Body of pancreas (tissue), 4 donors: ENCODE results near the gene GNL2. TPM values are rescaled to one million over a fixed set of nuclear protein-coding genes. Genes with fewer than 3 reads are reported as not detected.
"Not testable (repeated sequence)": the region's sequence is repeated elsewhere in the genome, so short reads cannot be mapped to it uniquely, and the experiment has no call there.

Experiments used
- ATAC-seq: fragments of 150-250 bp; one replicate; pipeline ENCODE4 v1.9.1; 2016
- DNase-seq, 4 donors: peaks; one replicate each; pipeline ENCODE4 v3.0.0-alpha.2; 2019
- H3K27ac ChIP-seq, 4 donors: fragments of 200-600 bp; sonication (generic); 1 replicate in 3 of 4; 2 replicates in 1 of 4; pipeline versions ENCODE4 v1.5.1 to v1.6.1; 2016 to 2019; ENCODE audit warnings: mild to moderate bottlenecking in 1 of 4, mixed read lengths in 1 of 4, moderate library complexity in 1 of 4
- H3K27me3 ChIP-seq, 2 donors: fragments of 200-600 bp; sonication (generic); one replicate each; pipeline ENCODE4 v1.6.0; 2016; ENCODE audit warnings: mild to moderate bottlenecking in 1 of 2
- H3K36me3 ChIP-seq, 2 donors: fragments of 200-600 bp; sonication (generic); replicated peaks in 1 of 2; 2 replicates each; pipeline ENCODE4 v1.5.1; 2016; ENCODE audit warnings: low read depth in 2 of 2; ENCODE audit not compliant: insufficient read depth in 1 of 2
- H3K4me1 ChIP-seq: fragments of 200-600 bp; sonication (generic); one replicate; pipeline ENCODE4 v1.6.0; 2016
- H3K4me3 ChIP-seq, 2 donors: fragments of 200-600 bp; sonication (generic); 1 replicate in 1 of 2; 2 replicates in 1 of 2; pipeline ENCODE4 v1.5.1; 2016 to 2019
- H3K9me3 ChIP-seq, 3 donors: fragments of 200-600 bp; sonication (generic); 1 replicate in 2 of 3; 2 replicates in 1 of 3; pipeline ENCODE4 v1.5.1; 2016
- CTCF ChIP-seq, 7 experiments: fragments of 450-650 bp in 4 of 7; fragments of 200-600 bp in 3 of 7; sonication (generic) in 3 of 7; IDR thresholded peaks; one replicate each; pipeline ENCODE4 v1.5.1; 2016 to 2019; ENCODE audit warnings: antibody characterized with exemption in 7 of 7
- POLR2A ChIP-seq, 3 donors: fragments of 450-650 bp; IDR thresholded peaks; one replicate each; pipeline ENCODE4 v1.6.1; 2016; ENCODE audit warnings: antibody characterized with exemption in 3 of 3, mild to moderate bottlenecking in 2 of 3
- WGBS, 2 donors: methylation state at CpG; one replicate each; pipeline ENCODE4 v1.1.5; 2017; 5-methylcytosine and 5-hydroxymethylcytosine counted together
- intact Hi-C: fragments of 100-400 bp; cut with DNase I; formaldehyde crosslinking; loops from one replicate; pipeline ENCODE4 v1.15.1; 2023
- total RNA-seq, 2 donors: library from RNA; depleted of rRNA; stranded (reverse); fragments of >200 nt; gene quantifications; one replicate each; pipeline ENCODE4 v1.1.0, GENCODE V29; 2016

GNL2 gene
- total RNA-seq, 2 donors from 2014 or later: 22.8 to 33.0 TPM

- Histone ChIP-seq H3K4me3 (no peak overlapping the region), H3K4me1 (no peaks in the 10 kb centered on the region), H3K27me3 (no peaks in the 10 kb centered on the region), H3K9me3 (no peaks in the 10 kb centered on the region), H3K27ac (no peak overlapping the region), H3K36me3 (peaks cover 2 to 9% of the 10 kb centered on the region in 2 donors)
- TF ChIP-seq CTCF (IDR thresholded peaks at IDR 0.05) (no peak), POLR2A (IDR thresholded peaks at IDR 0.05) (no peak)
- DNase-seq: peak in 1 of 4 donors; percentile 7
- intact Hi-C loops: no loop called here
- WGBS, 2 donors: 93 to 96% methylated on average over 21 of the region's 21 CpGs
- ATAC-seq: no peak
These were observed 51.2 kb downstream of the GNL2 start for GRCh38 chr1:37544530-37544929.

GRCh38 chr1:37540036-37540785 lies 55.5 kb downstream of the GNL2 start:
- Histone ChIP-seq H3K27ac (no peak overlapping the region), H3K9me3 (no peaks in the 10 kb centered on the region), H3K27me3 (no peaks in the 10 kb centered on the region), H3K36me3 (peaks cover 4 to 26% of the 10 kb centered on the region in 2 donors), H3K4me1 (peaks cover 17% of the 10 kb centered on the region), H3K4me3 (no peak overlapping the region)
- TF ChIP-seq POLR2A (IDR thresholded peaks at IDR 0.05) (no peak), CTCF (IDR thresholded peaks at IDR 0.05) (no peak)
- DNase-seq (no peak), ATAC-seq (no peak)
- WGBS, 2 donors: 93 to 95% methylated on average over 30 of the region's 30 CpGs
- intact Hi-C loops: no loop called here

- H3K9me3 ChIP-seq, DNase-seq, H3K27me3 ChIP-seq, ATAC-seq, intact Hi-C loops, H3K4me3 ChIP-seq, H3K27ac ChIP-seq: not testable (repeated sequence)
- 92% methylated on average over 10 of the region's 10 CpGs for WGBS, 2 donors
- peaks cover 4 to 25% of the 10 kb centered on the region in 2 donors for H3K36me3 ChIP-seq
- H3K4me1 ChIP-seq: peaks cover 25% of the 10 kb centered on the region
These were observed 56.6 kb downstream of the GNL2 start for GRCh38 chr1:37539154-37539553.

- Histone ChIP-seq H3K36me3 (peaks cover 4 to 25% of the 10 kb centered on the region in 2 donors), H3K9me3 (no peaks in the 10 kb centered on the region), H3K4me1 (peaks cover 41% of the 10 kb centered on the region), H3K27me3 (no peaks in the 10 kb centered on the region), H3K27ac (peak overlapping the region in 3 of 4 donors; percentile 46 to 56 (median 47)), H3K4me3 (no peak overlapping the region)
- TF ChIP-seq CTCF (IDR thresholded peaks at IDR 0.05): no peak
- no peak for TF ChIP-seq POLR2A (IDR thresholded peaks at IDR 0.05)
- DNase-seq: peak; percentile 16 to 65 (median 29)
- WGBS, 2 donors: 56 to 59% methylated on average over 2 of the region's 2 CpGs
- intact Hi-C loops: no loop called here
- ATAC-seq: no peak
These were observed 58.4 kb downstream of the GNL2 start for GRCh38 chr1:37537378-37537777.

- ATAC-seq (no peak), DNase-seq (peak in 1 of 4 donors; percentile 9)
- intact Hi-C loops: no loop called here
- Histone ChIP-seq H3K4me1 (peaks cover 41% of the 10 kb centered on the region), H3K27ac (peak overlapping the region; percentile 84 to 90 (median 87)), H3K9me3 (no peaks in the 10 kb centered on the region), H3K27me3 (no peaks in the 10 kb centered on the region), H3K36me3 (peaks cover 0 to 8% of the 10 kb centered on the region in 2 donors), H3K4me3 (no peak overlapping the region)
- TF ChIP-seq CTCF (IDR thresholded peaks at IDR 0.05) (no peak), POLR2A (IDR thresholded peaks at IDR 0.05) (no peak)
- 93 to 94% methylated on average over 4 of the region's 4 CpGs for WGBS, 2 donors
These were observed 62.2 kb downstream of the GNL2 start for GRCh38 chr1:37533317-37534093.

GRCh38 chr1:37532418-37533156 lies 63.1 kb downstream of the GNL2 start:
- H3K4me3 ChIP-seq, intact Hi-C loops, H3K9me3 ChIP-seq, H3K27me3 ChIP-seq, ATAC-seq, H3K36me3 ChIP-seq: not testable (repeated sequence)
- H3K27ac ChIP-seq: peak overlapping the region in 2 of 4 donors; percentile 84 to 89
- DNase-seq: peak in 1 of 4 donors; percentile 8
- 93 to 98% methylated on average over 4 of the region's 4 CpGs for WGBS, 2 donors
- peaks cover 40% of the 10 kb centered on the region for H3K4me1 ChIP-seq

- H3K4me3 ChIP-seq, ATAC-seq, H3K9me3 ChIP-seq, H3K27ac ChIP-seq, intact Hi-C loops, H3K36me3 ChIP-seq, H3K27me3 ChIP-seq: not testable (repeated sequence)
- H3K4me1 ChIP-seq: peaks cover 23% of the 10 kb centered on the region
- 50 to 59% methylated on average over 1 of the region's 1 CpG for WGBS, 2 donors
- DNase-seq: peak in 1 of 4 donors; percentile 1
These were observed 65.8 kb downstream of the GNL2 start for GRCh38 chr1:37529888-37530287.
